KOPT-K1 (cell line): ENCODE results near the gene DTNBP1.

Source experiments
- H3K27ac ChIP-seq: fragments of 200-600 bp; sonication (generic); 2 replicates; pipeline ENCODE4 v1.5.1; 2016; ENCODE audit warnings: antibody characterized with exemption, mild to moderate bottlenecking, low read depth, low read length; ENCODE audit not compliant: poor library complexity, severe bottlenecking
- H3K36me3 ChIP-seq: fragments of 200-600 bp; sonication (generic); 2 replicates; pipeline ENCODE4 v1.5.1; 2017; ENCODE audit warnings: antibody characterized with exemption, mild to moderate bottlenecking, low read length, moderate library complexity; ENCODE audit not compliant: insufficient read depth
- H3K9me3 ChIP-seq: fragments of 200-600 bp; sonication (generic); 2 replicates; pipeline ENCODE4 v1.5.1; 2017; ENCODE audit warnings: antibody characterized with exemption, low read length, mild to moderate bottlenecking; ENCODE audit not compliant: insufficient read depth, poor library complexity, severe bottlenecking

DTNBP1 gene

DNA sequence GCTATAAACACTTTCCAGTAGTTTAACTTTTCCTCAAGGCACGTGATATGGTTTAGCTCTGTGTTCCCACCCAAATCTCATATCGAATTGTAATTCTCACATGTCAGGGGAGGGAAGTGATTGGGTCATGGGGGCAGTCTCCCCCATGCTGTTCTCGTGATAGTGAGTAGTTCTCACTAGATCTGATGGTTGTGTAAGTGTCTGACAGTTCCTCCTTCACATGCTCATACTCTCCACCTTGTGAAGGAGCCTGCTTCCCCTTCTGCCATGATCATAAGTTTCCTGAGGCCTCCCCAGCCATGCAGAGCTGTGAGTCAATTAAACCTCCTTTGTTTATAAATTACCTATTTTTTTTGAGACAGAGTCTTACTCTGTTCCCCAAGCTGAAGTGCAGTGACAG lies 127.9 kb downstream of the DTNBP1 start:
- Histone ChIP-seq H3K36me3 (peaks cover 14% of the 10 kb centered on the region), H3K27ac (no peak overlapping the region), H3K9me3 (no peaks in the 10 kb centered on the region)

DNA sequence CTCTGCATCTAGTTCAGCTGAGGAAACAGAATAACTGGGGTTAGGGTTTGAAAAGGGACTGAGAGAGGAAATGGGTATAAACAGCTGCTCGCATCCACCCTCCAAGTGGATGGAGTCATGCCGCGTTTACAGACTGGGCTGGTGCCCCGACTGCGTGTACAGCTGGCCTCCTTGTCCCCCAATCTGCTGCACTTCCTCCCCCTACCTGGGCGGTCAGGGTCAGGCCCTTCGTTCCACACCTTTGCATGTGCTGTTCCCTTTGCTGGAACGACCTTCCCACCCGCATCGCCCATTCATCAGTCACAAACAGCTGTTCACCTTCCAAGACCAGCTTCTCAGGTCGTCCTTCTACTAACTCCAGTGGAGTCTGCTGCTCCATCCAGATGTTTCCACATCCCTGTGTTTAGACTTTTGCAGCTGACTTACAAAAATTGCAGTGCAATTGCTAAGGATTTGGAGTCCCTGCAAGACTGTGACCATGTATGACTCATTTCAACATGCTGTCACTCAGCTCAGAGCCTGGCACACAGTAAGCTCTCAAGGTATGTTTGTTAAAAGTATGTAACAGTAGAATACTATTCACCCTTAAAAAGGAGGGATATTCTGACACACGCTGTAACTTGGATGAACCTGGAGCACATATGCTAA lies 129.3 kb downstream of the DTNBP1 start:
- peaks cover 26% of the 10 kb centered on the region for H3K36me3 ChIP-seq
- no peak overlapping the region for H3K27ac ChIP-seq
- no peaks in the 10 kb centered on the region for H3K9me3 ChIP-seq

DNA sequence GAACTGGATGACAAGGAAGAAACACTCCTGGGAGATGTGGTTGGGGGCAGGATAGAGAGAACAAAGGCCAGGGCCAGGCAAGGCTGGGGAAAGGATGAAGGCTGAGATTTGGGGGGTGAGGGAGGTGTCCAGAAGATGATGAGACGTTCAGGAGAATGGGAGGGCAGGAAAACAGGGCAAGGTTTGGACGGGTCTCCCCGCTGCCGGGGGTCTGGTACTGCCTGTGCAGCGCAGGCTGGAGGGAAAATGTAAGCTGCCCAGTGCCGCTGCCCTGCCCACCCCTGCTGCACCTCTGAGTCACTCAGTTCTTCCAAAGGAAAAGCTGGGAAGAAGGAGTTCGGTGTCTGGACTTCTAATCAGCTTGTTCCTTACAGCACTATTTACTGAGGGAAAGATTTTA lies 130.9 kb downstream of the DTNBP1 start:
- H3K27ac ChIP-seq: no peak overlapping the region
- H3K9me3 ChIP-seq: peaks cover 11% of the 10 kb centered on the region
- peaks cover 37% of the 10 kb centered on the region for H3K36me3 ChIP-seq

DNA sequence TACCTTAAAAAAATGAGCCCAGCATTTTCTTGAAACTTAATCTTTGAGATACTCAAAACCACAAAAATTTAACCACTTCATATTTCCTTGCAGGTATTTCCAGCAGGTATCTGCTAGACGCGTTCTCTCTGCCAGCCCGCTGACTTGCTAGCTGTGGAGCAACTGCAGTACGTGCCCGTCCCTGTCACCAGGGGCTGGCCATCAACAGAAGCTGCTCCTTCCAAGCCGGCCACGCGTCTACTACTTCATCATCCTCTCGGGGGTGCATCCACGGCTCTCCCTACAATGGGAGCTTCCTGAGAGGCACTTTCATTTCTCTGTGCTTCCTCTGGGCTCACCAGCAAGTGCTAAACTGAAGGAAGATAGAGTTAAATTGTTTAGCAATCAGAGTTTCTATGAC lies 132.4 kb downstream of the DTNBP1 start:
- H3K9me3 ChIP-seq: peaks cover 11% of the 10 kb centered on the region
- H3K36me3 ChIP-seq: peaks cover 46% of the 10 kb centered on the region
- no peak overlapping the region for H3K27ac ChIP-seq

DNA sequence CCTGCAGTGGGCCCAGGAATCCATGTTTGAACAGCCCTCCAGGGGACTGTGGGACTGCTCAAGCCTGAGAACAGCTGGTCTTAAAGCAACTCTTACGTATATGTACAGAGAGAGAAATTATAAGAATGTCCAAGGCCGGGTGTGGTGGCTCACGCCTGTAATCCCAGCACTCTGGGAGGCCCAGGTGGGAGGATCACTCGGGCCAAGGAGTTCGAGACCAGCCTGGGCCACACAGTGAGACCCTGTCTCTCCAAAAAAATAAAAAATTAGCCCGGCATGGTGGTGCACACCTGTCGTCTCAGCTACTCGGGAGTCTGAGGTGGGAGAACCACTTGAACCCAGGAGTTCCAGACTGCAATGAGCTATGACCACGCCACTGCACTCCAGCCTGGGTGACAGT lies 134.0 kb downstream of the DTNBP1 start:
- Histone ChIP-seq H3K9me3 (peaks cover 11% of the 10 kb centered on the region), H3K27ac (no peak overlapping the region), H3K36me3 (peaks cover 60% of the 10 kb centered on the region)

DNA sequence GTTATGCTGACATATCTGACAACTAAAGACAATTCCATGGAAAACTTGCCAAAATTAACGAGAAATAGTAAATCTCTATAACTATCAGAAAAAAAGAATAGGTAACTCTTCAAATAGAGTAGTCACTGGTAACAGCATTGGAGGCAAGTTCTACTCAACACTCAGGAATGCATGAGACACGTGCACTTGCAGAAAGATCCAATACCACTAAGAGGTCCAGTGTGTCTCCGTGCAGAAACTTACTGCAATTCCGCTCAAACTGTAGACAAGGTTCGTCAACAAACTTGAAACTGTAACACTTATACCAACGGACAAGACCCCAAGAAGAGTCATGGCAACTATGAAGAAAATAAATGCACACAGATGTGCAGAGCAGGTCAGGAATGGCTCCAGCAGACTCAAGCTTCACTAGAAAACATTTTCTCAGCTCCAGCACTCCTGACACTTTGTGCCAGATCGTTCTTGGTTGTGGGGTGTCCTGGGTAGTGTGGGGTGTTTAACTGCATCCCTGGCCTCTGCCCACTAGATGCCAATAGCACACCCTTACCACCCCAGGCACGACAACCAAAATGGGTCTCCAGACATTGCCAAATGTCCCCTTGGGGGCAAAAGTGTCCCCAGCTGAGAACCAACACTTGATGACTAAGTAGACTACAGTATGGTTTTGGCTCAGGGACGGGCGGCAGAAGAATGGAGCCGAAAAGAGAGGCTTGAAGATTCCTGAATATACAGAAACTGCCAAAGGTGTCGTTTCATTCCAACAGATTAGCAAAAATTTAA lies 134.8 kb downstream of the DTNBP1 start:
- H3K9me3 ChIP-seq: peaks cover 11% of the 10 kb centered on the region
- H3K36me3 ChIP-seq: peaks cover 69% of the 10 kb centered on the region
- H3K27ac ChIP-seq: no peak overlapping the region

DNA sequence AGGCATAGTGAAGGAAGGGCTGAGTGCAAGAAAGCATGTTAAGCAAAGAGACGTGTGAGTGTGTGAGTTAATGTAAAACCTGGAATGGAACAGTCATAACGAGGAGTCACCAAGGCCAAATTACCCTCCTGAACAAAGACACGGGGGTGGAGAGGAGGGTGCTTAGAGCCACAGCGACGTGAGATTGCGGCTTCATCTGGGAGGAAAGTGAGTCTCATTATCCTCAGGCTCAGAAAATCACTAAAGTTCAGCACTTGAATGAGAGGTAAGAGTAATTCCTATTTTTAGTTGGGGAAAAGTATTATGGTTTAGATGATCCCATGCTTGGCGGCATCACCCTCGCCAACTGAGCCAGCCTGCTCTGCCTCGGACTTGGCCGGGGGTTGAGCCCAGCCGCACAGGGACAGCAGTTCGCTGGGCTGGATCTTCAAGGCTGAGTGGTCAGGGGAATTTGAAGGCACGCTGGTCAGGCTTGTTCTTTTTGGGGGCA lies 136.6 kb downstream of the DTNBP1 start:
- no peak overlapping the region for H3K27ac ChIP-seq
- peaks cover 11% of the 10 kb centered on the region for H3K9me3 ChIP-seq
- peaks cover 84% of the 10 kb centered on the region for H3K36me3 ChIP-seq

DNA sequence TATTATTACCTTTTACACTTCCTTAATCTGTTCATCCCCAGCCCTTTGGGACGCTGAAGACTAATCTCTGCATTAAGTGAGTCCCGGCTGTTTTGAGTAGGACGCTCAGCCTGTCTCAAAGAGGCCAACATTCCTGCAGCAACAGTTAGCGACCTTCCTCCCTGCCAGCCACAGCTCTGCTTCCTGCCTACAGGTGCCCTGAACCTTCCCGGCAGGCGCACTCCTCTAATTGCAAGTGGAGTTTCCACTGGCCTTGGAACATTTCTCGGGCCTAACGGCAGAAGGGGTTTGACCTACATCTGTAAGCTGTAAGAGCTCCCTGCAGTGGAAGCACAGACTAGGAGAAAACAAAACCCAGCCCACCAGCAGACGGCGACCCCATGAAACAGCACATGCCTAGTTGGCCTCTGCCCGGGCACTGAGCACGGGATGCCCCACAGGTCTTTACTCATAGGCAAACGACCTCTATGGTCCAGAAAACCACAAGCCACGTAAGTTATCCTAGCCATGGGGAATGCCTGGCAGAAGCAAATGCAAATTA lies 137.9 kb downstream of the DTNBP1 start:
- peaks cover 11% of the 10 kb centered on the region for H3K9me3 ChIP-seq
- H3K27ac ChIP-seq: no peak overlapping the region
- peaks cover 85% of the 10 kb centered on the region for H3K36me3 ChIP-seq

DNA sequence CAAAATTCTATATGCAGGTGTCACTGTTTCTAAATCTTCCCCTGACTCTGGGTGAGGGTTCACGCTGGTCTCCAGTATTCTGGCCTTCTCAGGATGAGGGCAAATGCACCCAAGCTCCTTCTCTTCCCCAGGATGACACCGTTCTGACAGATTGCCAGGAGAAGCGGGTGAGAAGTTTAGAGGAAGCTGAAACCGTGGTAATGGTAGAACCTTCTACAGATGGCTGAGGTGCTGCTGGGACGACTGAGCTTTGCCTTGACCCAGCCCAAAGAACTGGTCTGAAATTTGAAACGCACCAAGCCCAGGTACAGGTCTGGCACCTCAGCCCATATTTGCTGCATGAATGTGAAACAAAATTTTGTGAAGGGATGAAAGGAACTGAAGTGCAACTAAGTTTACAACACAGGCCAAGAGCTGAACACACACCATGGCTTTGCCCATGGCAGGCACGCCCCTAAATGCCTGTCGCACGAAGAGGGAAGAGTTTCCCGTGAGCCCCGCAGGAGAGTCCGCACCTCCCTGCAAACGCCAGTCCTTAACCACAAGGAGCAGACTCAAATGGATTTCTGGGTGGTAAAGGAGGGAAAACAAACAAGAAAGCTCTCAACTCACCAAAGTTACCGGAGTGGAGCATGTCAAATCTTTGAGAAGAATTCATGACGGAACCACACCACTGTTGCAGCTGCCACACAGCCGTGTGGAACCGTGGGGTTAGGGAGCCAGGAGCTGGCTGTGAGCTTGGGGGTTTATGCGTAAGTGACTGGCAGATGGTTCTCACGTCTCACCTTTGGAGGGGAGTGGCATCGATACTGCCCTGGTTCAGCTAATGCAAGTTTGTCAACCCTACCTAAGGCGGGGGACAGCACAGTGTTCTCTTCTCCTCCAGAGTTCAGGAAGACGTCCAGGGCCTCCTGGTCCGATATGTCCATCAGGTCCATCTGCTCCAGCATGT lies 138.9 kb downstream of the DTNBP1 start:
- peaks cover 11% of the 10 kb centered on the region for H3K9me3 ChIP-seq
- peaks cover 88% of the 10 kb centered on the region for H3K36me3 ChIP-seq
- H3K27ac ChIP-seq: no peak overlapping the region

DNA sequence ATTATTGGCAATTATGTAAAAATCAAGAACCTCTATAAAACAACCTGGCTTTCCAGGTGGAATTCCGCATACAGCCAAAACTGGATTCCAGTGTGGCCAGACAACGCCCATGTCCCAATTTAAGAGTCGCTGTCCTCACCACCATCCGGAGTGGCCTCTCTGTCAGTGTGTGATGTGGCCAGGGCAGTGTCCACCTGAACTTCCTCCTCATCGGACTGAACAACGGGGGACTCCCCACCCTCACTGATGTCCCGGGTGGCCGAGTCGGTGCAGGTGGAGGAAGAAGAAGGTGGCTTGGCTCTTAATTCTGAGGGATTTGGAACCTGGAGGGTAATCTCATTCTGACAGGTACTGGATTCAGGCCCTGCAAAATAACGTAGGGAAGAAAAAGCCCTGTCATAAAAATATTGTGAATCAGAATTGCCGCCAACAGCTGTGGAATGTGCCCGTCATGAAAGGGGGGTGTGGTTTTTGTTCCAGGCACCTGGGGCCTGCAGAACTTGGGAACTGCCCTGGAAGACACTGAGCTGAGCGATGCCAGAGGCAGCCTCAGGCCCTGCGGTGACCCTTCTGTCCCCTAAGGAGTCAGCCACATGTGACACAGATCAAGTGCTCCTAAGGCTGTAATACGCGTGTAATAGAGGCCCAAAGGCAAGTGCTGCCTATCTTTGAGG lies 139.8 kb downstream of the DTNBP1 start:
- Histone ChIP-seq H3K27ac (no peak overlapping the region), H3K9me3 (peaks cover 6% of the 10 kb centered on the region), H3K36me3 (peaks cover 88% of the 10 kb centered on the region)

DNA sequence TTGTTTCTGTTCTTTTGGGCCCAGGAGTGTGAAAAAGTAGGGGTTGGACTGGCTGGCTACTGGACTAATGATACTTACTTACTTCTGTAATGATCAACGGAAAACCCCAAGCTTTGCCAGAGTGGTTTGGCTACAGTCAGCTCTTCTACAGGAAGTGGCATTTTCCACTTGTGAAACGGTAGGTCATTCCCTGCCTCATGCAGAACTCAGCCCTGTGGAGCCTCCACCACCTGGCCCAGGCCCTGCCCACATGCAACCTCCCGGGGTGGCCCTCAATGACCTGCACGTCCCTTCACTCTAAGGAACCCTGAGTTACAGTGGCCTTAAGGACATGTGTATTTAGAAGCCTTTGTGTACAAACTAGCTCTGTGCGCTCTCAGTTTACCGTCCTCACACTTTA lies 140.4 kb downstream of the DTNBP1 start:
- Histone ChIP-seq H3K9me3 (peaks cover under 1% of the 10 kb centered on the region), H3K36me3 (peaks cover 88% of the 10 kb centered on the region), H3K27ac (no peak overlapping the region)

DNA sequence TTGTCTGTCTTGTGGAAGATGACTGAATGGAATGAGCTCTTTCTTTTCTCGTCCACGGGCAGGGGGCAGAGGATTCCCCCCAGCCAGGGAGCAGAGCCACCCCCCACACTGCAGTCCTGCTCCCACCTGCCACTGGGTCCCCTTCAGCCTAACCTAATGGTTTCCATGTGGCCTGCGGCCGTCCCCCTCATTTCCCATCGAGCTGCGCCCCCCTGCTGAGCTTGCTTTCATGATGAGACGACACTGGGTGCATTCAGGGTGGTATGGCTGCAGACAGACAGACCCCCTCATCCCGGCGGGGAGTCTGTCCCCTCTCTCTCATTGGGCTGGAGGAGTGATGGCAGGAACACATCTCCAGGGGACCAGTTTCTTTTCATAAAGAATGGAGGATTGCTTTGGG lies 140.8 kb downstream of the DTNBP1 start:
- Histone ChIP-seq H3K9me3 (no peaks in the 10 kb centered on the region), H3K36me3 (peaks cover 92% of the 10 kb centered on the region), H3K27ac (no peak overlapping the region)

DNA sequence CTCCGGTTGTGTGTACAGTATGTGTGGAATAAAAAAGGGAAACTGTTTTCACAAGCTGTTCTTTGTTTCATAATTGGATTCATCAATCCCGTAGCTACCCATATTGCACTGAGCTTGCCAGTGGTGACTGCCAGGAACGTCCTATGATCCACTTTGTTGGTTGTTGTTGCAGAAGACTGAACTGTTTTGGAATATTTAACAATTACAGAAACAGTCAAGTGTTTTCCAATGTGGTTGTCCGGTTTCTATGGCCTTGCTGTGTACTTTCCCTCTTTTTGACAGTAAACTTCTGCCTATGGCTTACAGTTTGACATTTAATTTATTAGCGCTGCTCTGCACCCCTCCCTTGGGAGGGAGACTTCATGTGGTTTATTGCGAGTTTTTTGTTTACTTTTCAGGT lies 141.2 kb downstream of the DTNBP1 start:
- Histone ChIP-seq H3K27ac (no peak overlapping the region), H3K9me3 (no peaks in the 10 kb centered on the region)

DNA sequence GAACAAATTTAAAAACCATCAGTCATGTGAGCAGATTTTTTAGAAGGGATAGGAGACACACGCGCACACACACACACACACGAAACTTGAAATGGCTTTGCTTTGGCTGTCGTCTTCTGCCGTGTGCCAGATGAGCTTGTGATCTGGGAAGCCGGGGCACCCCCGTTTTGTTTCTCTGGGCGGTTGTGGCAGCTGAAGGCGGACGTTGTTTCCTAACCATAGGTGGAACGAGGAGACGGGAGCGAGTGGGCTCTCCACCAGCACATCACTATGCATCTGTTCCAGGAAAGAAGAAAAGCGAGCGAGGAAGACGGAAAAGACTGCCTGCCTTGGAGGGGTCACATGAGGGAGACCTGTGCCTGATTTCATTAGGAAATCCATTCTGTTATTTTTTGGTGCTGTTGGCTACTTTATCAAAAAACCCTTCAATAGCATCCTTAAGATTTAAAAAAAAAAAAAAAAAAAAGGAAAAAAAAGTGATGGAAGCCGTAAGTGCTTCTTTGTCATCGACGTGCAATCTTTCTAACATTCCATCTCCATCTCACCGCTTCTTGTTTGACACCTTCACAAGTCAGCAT lies 142.1 kb downstream of the DTNBP1 start:
- Histone ChIP-seq H3K36me3 (peaks cover 99% of the 10 kb centered on the region), H3K27ac (no peak overlapping the region)

More for the DNA sequence above, 141.2 kb downstream of the DTNBP1 start:
- H3K36me3 ChIP-seq: peaks cover 96% of the 10 kb centered on the region

More for the DNA sequence above, 142.1 kb downstream of the DTNBP1 start:
- H3K9me3 ChIP-seq: no peaks in the 10 kb centered on the region
